HG02973 (cell line): ENCODE results near the gene NACC2.

ENCODE experiments used
- ATAC-seq: cut with Tn5 transposase; IDR thresholded peaks from one replicate; pipeline ENCODE4 v1.9.1; 2021; ENCODE audit warnings: moderate library complexity; ENCODE audit not compliant: unreplicated experiment

The NACC2 gene

GRCh38 chr9:136095070-136096058 lies at the start of gene NACC2:
NACC2 (minus strand) TSS chr9:136095289; CDS start chr9:136050521, 44,768 bp downstream.
- ATAC-seq, result no peak

GRCh38 chr9:136144450-136144849 lies 49.4 kb upstream of the NACC2 start:
- ATAC-seq, result no peak

GRCh38 chr9:136143215-136144001 lies 48.3 kb upstream of the NACC2 start:
- ATAC-seq, result no peak

GRCh38 chr9:136142859-136143214 lies 47.7 kb upstream of the NACC2 start:
- ATAC-seq, result no peak

- no peak for ATAC-seq
Measured at GRCh38 chr9:136142414-136142796, 47.3 kb upstream of the NACC2 start.

- no peak for ATAC-seq
Measured at GRCh38 chr9:136141682-136142413, 46.8 kb upstream of the NACC2 start.

- no peak for ATAC-seq
Measured at GRCh38 chr9:136140966-136141365, 45.9 kb upstream of the NACC2 start.

- ATAC-seq, result no peak
Measured at GRCh38 chr9:136140046-136140445, 45.0 kb upstream of the NACC2 start.

GRCh38 chr9:136138566-136138965 lies 43.5 kb upstream of the NACC2 start:
- no peak for ATAC-seq

- ATAC-seq, result no peak
Measured at GRCh38 chr9:136137321-136138265, 42.5 kb upstream of the NACC2 start.

GRCh38 chr9:136136127-136136925 lies 41.2 kb upstream of the NACC2 start:
- no peak for ATAC-seq

GRCh38 chr9:136135326-136136126 lies 40.4 kb upstream of the NACC2 start:
- no peak for ATAC-seq

GRCh38 chr9:136133959-136134484 lies 38.9 kb upstream of the NACC2 start:
- ATAC-seq, result no peak

- no peak for ATAC-seq
Measured at GRCh38 chr9:136133191-136133958, 38.3 kb upstream of the NACC2 start.

- ATAC-seq, result no peak
Measured at GRCh38 chr9:136132512-136133050, 37.5 kb upstream of the NACC2 start.

- ATAC-seq, result no peak
Measured at GRCh38 chr9:136131629-136132511, 36.8 kb upstream of the NACC2 start.
